HG03097 (cell line): Measurements from ENCODE around the gene TMEM107.

Source experiments
- ATAC-seq: cut with Tn5 transposase; IDR thresholded peaks from one replicate; pipeline ENCODE4 v1.9.1; 2021; ENCODE audit not compliant: unreplicated experiment, low FRiP score

Gene TMEM107

GRCh38 chr17:8151641-8152111 lies 24.5 kb downstream of the TMEM107 start:
- no peak for ATAC-seq

GRCh38 chr17:8151120-8151640 lies 25.0 kb downstream of the TMEM107 start:
- no peak for ATAC-seq

GRCh38 chr17:8150194-8151119 lies 25.7 kb downstream of the TMEM107 start:
- no peak for ATAC-seq

- no peak for ATAC-seq
Observed at GRCh38 chr17:8149419-8150193, 26.6 kb downstream of the TMEM107 start.

- ATAC-seq, result no peak
Observed at GRCh38 chr17:8148560-8148959, 27.6 kb downstream of the TMEM107 start.

GRCh38 chr17:8147805-8148404 lies 28.3 kb downstream of the TMEM107 start:
- no peak for ATAC-seq

GRCh38 chr17:8147141-8147804 lies 28.9 kb downstream of the TMEM107 start:
- no peak for ATAC-seq

GRCh38 chr17:8146381-8147140 lies 29.6 kb downstream of the TMEM107 start:
- ATAC-seq, result no peak

GRCh38 chr17:8145811-8146210 lies 30.4 kb downstream of the TMEM107 start:
- ATAC-seq, result no peak

GRCh38 chr17:8144401-8145231 lies 31.6 kb downstream of the TMEM107 start:
- ATAC-seq, result no peak

- ATAC-seq, result no peak
Observed at GRCh38 chr17:8143581-8144400, 32.4 kb downstream of the TMEM107 start.

- ATAC-seq, result no peak
Observed at GRCh38 chr17:8142887-8143580, 33.1 kb downstream of the TMEM107 start.

GRCh38 chr17:8142158-8142886 lies 33.9 kb downstream of the TMEM107 start:
- ATAC-seq, result no peak

- no peak for ATAC-seq
Observed at GRCh38 chr17:8141741-8142140, 34.4 kb downstream of the TMEM107 start.

GRCh38 chr17:8141045-8141444 lies 35.1 kb downstream of the TMEM107 start:
- no peak for ATAC-seq
